ENCODE measurements around the gene FRAS1.

Gene FRAS1

GRCh38 chr4:78355306-78355705, 298.2 kb downstream of the FRAS1 start:
- peaks cover 10% of the 10 kb centered on the region for H3K4me1 Mint-ChIP-seq
- H3K27ac Mint-ChIP-seq: no peak overlapping the region
- H3K27me3 Mint-ChIP-seq (ENCODE audit: low read depth, poor library complexity): no peaks in the 10 kb centered on the region
- no peaks in the 10 kb centered on the region for H3K9me3 Mint-ChIP-seq
- no peaks in the 10 kb centered on the region for H3K36me3 Mint-ChIP-seq (ENCODE audit: low read depth)
- H3K4me3 Mint-ChIP-seq: no peak overlapping the region
- no peak for DNase-seq
- TF ChIP-seq CTCF (IDR thresholded peaks at IDR 0.05): no peak

- DNase-seq: no peak
- Mint-ChIP-seq H3K27ac (no peak overlapping the region), H3K36me3 (ENCODE audit: low read depth) (no peaks in the 10 kb centered on the region), H3K4me1 (peaks cover 13% of the 10 kb centered on the region), H3K4me3 (no peak overlapping the region), H3K27me3 (ENCODE audit: low read depth, poor library complexity) (no peaks in the 10 kb centered on the region), H3K9me3 (no peaks in the 10 kb centered on the region)
- no peak for TF ChIP-seq CTCF (IDR thresholded peaks at IDR 0.05)
Observed at GRCh38 chr4:78356251-78356786, 299.2 kb downstream of the FRAS1 start.

- Mint-ChIP-seq H3K9me3 (no peaks in the 10 kb centered on the region), H3K4me3 (no peak overlapping the region), H3K36me3 (ENCODE audit: low read depth) (no peaks in the 10 kb centered on the region), H3K27ac (no peak overlapping the region), H3K27me3 (ENCODE audit: low read depth, poor library complexity) (no peaks in the 10 kb centered on the region), H3K4me1 (peaks cover 19% of the 10 kb centered on the region)
- TF ChIP-seq CTCF (IDR thresholded peaks at IDR 0.05): no peak
- DNase-seq: no peak
Observed at GRCh38 chr4:78357122-78357521, 300.0 kb downstream of the FRAS1 start.

- DNase-seq: no peak
- no peaks in the 10 kb centered on the region for H3K9me3 Mint-ChIP-seq
- no peaks in the 10 kb centered on the region for H3K27me3 Mint-ChIP-seq (ENCODE audit: low read depth, poor library complexity)
- H3K27ac Mint-ChIP-seq: no peak overlapping the region
- no peak for TF ChIP-seq CTCF (IDR thresholded peaks at IDR 0.05)
- peaks cover 28% of the 10 kb centered on the region for H3K4me1 Mint-ChIP-seq
- no peak overlapping the region for H3K4me3 Mint-ChIP-seq
- H3K36me3 Mint-ChIP-seq (ENCODE audit: low read depth): no peaks in the 10 kb centered on the region
Observed at GRCh38 chr4:78360466-78360865, 303.3 kb downstream of the FRAS1 start.

- H3K36me3 Mint-ChIP-seq (ENCODE audit: low read depth): peaks cover 3% of the 10 kb centered on the region
- no peak for TF ChIP-seq CTCF (IDR thresholded peaks at IDR 0.05)
- no peak overlapping the region for H3K4me3 Mint-ChIP-seq
- no peaks in the 10 kb centered on the region for H3K9me3 Mint-ChIP-seq
- no peaks in the 10 kb centered on the region for H3K27me3 Mint-ChIP-seq (ENCODE audit: low read depth, poor library complexity)
- no peak for DNase-seq
- peaks cover 23% of the 10 kb centered on the region for H3K4me1 Mint-ChIP-seq
- no peak overlapping the region for H3K27ac Mint-ChIP-seq
Observed at GRCh38 chr4:78361621-78362120, 304.5 kb downstream of the FRAS1 start.

- H3K9me3 Mint-ChIP-seq: no peaks in the 10 kb centered on the region
- H3K4me3 Mint-ChIP-seq: no peak overlapping the region
- H3K27ac Mint-ChIP-seq: peak overlapping the region; percentile 27
- H3K4me1 Mint-ChIP-seq: peaks cover 23% of the 10 kb centered on the region
- TF ChIP-seq CTCF (IDR thresholded peaks at IDR 0.05): no peak
- H3K27me3 Mint-ChIP-seq (ENCODE audit: low read depth, poor library complexity): no peaks in the 10 kb centered on the region
- peaks cover 4% of the 10 kb centered on the region for H3K36me3 Mint-ChIP-seq (ENCODE audit: low read depth)
- no peak for DNase-seq
Observed at GRCh38 chr4:78362310-78362709, 305.2 kb downstream of the FRAS1 start.
